ENCODE data around the gene DDX23. TPM values are rescaled to one million over a fixed set of nuclear protein-coding genes. Genes with fewer than 3 reads are reported as not detected.

DDX23 gene
- total RNA-seq, 1 donor from 2014 or later: 62.1 TPM

- no peak for DNase-seq (ENCODE audit: extremely low read depth, low read depth, low spot score)
Observed at GRCh38 chr12:48824905-48825304, 27.1 kb downstream of the DDX23 start.

- no peak for DNase-seq (ENCODE audit: extremely low read depth, low read depth, low spot score)
Observed at GRCh38 chr12:48824112-48824511, 27.9 kb downstream of the DDX23 start.

GRCh38 chr12:48823281-48823680, 28.7 kb downstream of the DDX23 start:
- DNase-seq (ENCODE audit: extremely low read depth, low read depth, low spot score): no peak

- no peak for DNase-seq (ENCODE audit: extremely low read depth, low read depth, low spot score)
Observed at GRCh38 chr12:48822711-48823110, 29.3 kb downstream of the DDX23 start.

- DNase-seq (ENCODE audit: extremely low read depth, low read depth, low spot score): no peak
Observed at GRCh38 chr12:48822139-48822538, 29.8 kb downstream of the DDX23 start.

- no peak for DNase-seq (ENCODE audit: extremely low read depth, low read depth, low spot score)
Observed at GRCh38 chr12:48819986-48820725, 31.8 kb downstream of the DDX23 start.

- DNase-seq (ENCODE audit: extremely low read depth, low read depth, low spot score): no peak
Observed at GRCh38 chr12:48818831-48819590, 33.0 kb downstream of the DDX23 start.

- DNase-seq (ENCODE audit: extremely low read depth, low read depth, low spot score): no peak
Observed at GRCh38 chr12:48817873-48818830, 33.8 kb downstream of the DDX23 start, which contains the start of gene CACNB3. TSS of gene CACNB3 (plus strand) at chr12:48818496. CDS start at chr12:48818930, 434 bp downstream.

- no peak for DNase-seq (ENCODE audit: extremely low read depth, low read depth, low spot score)
Observed at GRCh38 chr12:48816143-48816854, 35.7 kb downstream of the DDX23 start.

- no peak for DNase-seq (ENCODE audit: extremely low read depth, low read depth, low spot score)
Observed at GRCh38 chr12:48815126-48816110, 36.5 kb downstream of the DDX23 start.

GRCh38 chr12:48814262-48815125, 37.5 kb downstream of the DDX23 start:
- no peak for DNase-seq (ENCODE audit: extremely low read depth, low read depth, low spot score)

GRCh38 chr12:48813465-48814261, 38.3 kb downstream of the DDX23 start:
- no peak for DNase-seq (ENCODE audit: extremely low read depth, low read depth, low spot score)

- DNase-seq (ENCODE audit: extremely low read depth, low read depth, low spot score): no peak
Observed at GRCh38 chr12:48812389-48812788, 39.6 kb downstream of the DDX23 start.

- DNase-seq (ENCODE audit: extremely low read depth, low read depth, low spot score): no peak
Observed at GRCh38 chr12:48811437-48812090, 40.4 kb downstream of the DDX23 start.

- DNase-seq (ENCODE audit: extremely low read depth, low read depth, low spot score): no peak
Observed at GRCh38 chr12:48810903-48811431, 41.0 kb downstream of the DDX23 start.

- no peak for DNase-seq (ENCODE audit: extremely low read depth, low read depth, low spot score)
Observed at GRCh38 chr12:48807981-48808380, 44.0 kb downstream of the DDX23 start.

GRCh38 chr12:48803675-48804074, 48.3 kb downstream of the DDX23 start:
- DNase-seq (ENCODE audit: extremely low read depth, low read depth, low spot score): no peak
